Esophagus squamous epithelium (tissue), 5 donors: ENCODE data around the gene TSC2. TPM values are rescaled to one million over a fixed set of nuclear protein-coding genes. Genes with fewer than 3 reads are reported as not detected.

Experiments used
- DNase-seq: peaks from one replicate; lab custom pipeline; 2025; lab: John Stamatoyannopoulos, UW
- H3K27ac ChIP-seq, 4 donors: fragments of 200-600 bp; sonication (generic); one replicate each; pipeline ENCODE4 v1.5.1; 2016 to 2019; ENCODE audit warnings: mild to moderate bottlenecking in 1 of 4
- H3K27me3 ChIP-seq, 4 donors: fragments of 200-600 bp; sonication (generic); 1 replicate in 3 of 4; 2 replicates in 1 of 4; pipeline versions ENCODE4 v1.5.1 to v1.6.0; 2017 to 2021; ENCODE audit warnings: antibody characterized with exemption in 1 of 4
- H3K36me3 ChIP-seq, 3 donors: fragments of 200-600 bp; sonication (generic); one replicate each; pipeline ENCODE4 v1.5.1; 2016 to 2019
- H3K4me1 ChIP-seq, 3 donors: fragments of 200-600 bp; sonication (generic); one replicate each; pipeline ENCODE4 v1.5.1; 2017 to 2019
- H3K4me3 ChIP-seq, 4 donors: fragments of 200-600 bp; sonication (generic); 1 replicate in 3 of 4; 2 replicates in 1 of 4; pipeline ENCODE4 v1.5.1; 2016 to 2019; ENCODE audit warnings: mild to moderate bottlenecking in 2 of 4, moderate library complexity in 1 of 4
- H3K9me3 ChIP-seq, 3 donors: fragments of 200-600 bp; sonication (generic); one replicate each; pipeline ENCODE4 v1.5.1; 2016 to 2019
- CTCF ChIP-seq, 6 experiments: fragments of 450-650 bp in 4 of 6; fragments of 200-600 bp in 2 of 6; sonication (generic) in 2 of 6; IDR thresholded peaks; one replicate each; pipeline ENCODE4 v1.5.1; 2016 to 2019; ENCODE audit warnings: antibody characterized with exemption in 6 of 6, mild to moderate bottlenecking in 4 of 6, moderate library complexity in 4 of 6
- POLR2A ChIP-seq, 4 donors: fragments of 450-650 bp; IDR thresholded peaks; one replicate each; pipeline ENCODE4 v1.6.1; 2017; ENCODE audit warnings: antibody characterized with exemption in 4 of 4, mild to moderate bottlenecking in 4 of 4, moderate library complexity in 3 of 4
- WGBS, 2 donors: methylation state at CpG; one replicate each; pipeline ENCODE4 v1.1.5; 2018; 5-methylcytosine and 5-hydroxymethylcytosine counted together
- intact Hi-C: fragments of 100-400 bp; cut with DNase I; formaldehyde crosslinking; loops from one replicate; pipeline ENCODE4 v1.15.0; 2022
- total RNA-seq, 4 donors: library from RNA; depleted of rRNA; stranded (reverse); fragments of >200 nt; gene quantifications; one replicate each; pipeline ENCODE4 v1.1.0, GENCODE V29; 2016
- donor health status: DM: yes; HTN: yes; CAD: no.

TSC2 gene
- total RNA-seq, 4 donors from 2014 or later = 22.8 to 79.7 (median 41.2) TPM

GRCh38 chr16:2060346-2060745 lies 12.6 kb downstream of the TSC2 start:
- H3K4me1 ChIP-seq = no peaks in the 10 kb centered on the region
- no peak for TF ChIP-seq POLR2A (IDR thresholded peaks at IDR 0.05)
- TF ChIP-seq CTCF (IDR thresholded peaks at IDR 0.05) = no peak

GRCh38 chr16:2061023-2061422 lies 13.2 kb downstream of the TSC2 start:
- no peak for TF ChIP-seq POLR2A (IDR thresholded peaks at IDR 0.05)
- no peak for TF ChIP-seq CTCF (IDR thresholded peaks at IDR 0.05)
- intact Hi-C loops = no loop called here
- Histone ChIP-seq H3K9me3 (no peaks in the 10 kb centered on the region), H3K27ac (no peak overlapping the region), H3K4me1 (no peaks in the 10 kb centered on the region), H3K4me3 (no peak overlapping the region), H3K27me3 (no peaks in the 10 kb centered on the region), H3K36me3 (peaks cover 39 to 96% (median 40%) of the 10 kb centered on the region in 3 donors)
- 90 to 100% methylated on average over 3 to 8 of the region's 18 CpGs for WGBS, 2 donors
- no peak for DNase-seq

More at GRCh38 chr16:2060346-2060745, 12.6 kb downstream of the TSC2 start:
- intact Hi-C loops = no loop called here
- H3K36me3 ChIP-seq = peaks cover 35 to 94% (median 36%) of the 10 kb centered on the region in 3 donors
- no CpG with 5 or more reads among the region's 17 CpGs for WGBS, 2 donors
- DNase-seq = no peak
- no peaks in the 10 kb centered on the region for H3K27me3 ChIP-seq
- no peak overlapping the region for H3K4me3 ChIP-seq
- no peaks in the 10 kb centered on the region for H3K9me3 ChIP-seq
- no peak overlapping the region for H3K27ac ChIP-seq

GRCh38 chr16:2061526-2061925 lies 13.7 kb downstream of the TSC2 start:
- intact Hi-C loops = no loop called here
- DNase-seq = no peak
- Histone ChIP-seq H3K36me3 (peaks cover 40 to 96% (median 42%) of the 10 kb centered on the region in 3 donors), H3K4me3 (no peak overlapping the region), H3K9me3 (no peaks in the 10 kb centered on the region), H3K27ac (no peak overlapping the region), H3K4me1 (no peaks in the 10 kb centered on the region), H3K27me3 (no peaks in the 10 kb centered on the region)
- 92 to 100% methylated on average over 3 to 4 of the region's 13 CpGs for WGBS, 2 donors
- TF ChIP-seq CTCF (IDR thresholded peaks at IDR 0.05) = no peak
- TF ChIP-seq POLR2A (IDR thresholded peaks at IDR 0.05) = no peak

GRCh38 chr16:2062801-2063200 lies 15.0 kb downstream of the TSC2 start:
- 90% methylated on average over 3 of the region's 28 CpGs; no CpG with 5 or more reads in 1 of the 2 donors for WGBS, 2 donors
- TF ChIP-seq CTCF (IDR thresholded peaks at IDR 0.05) (no peak), POLR2A (IDR thresholded peaks at IDR 0.05) (no peak)
- peaks cover 30 to 97% (median 42%) of the 10 kb centered on the region in 3 donors for H3K36me3 ChIP-seq
- no peaks in the 10 kb centered on the region for H3K9me3 ChIP-seq
- no peak for DNase-seq
- H3K27ac ChIP-seq = no peak overlapping the region
- intact Hi-C loops = no loop called here
- no peak overlapping the region for H3K4me3 ChIP-seq
- no peaks in the 10 kb centered on the region for H3K4me1 ChIP-seq
- no peaks in the 10 kb centered on the region for H3K27me3 ChIP-seq

- Histone ChIP-seq H3K36me3 (peaks cover 25 to 98% (median 34%) of the 10 kb centered on the region in 3 donors), H3K4me1 (no peaks in the 10 kb centered on the region), H3K4me3 (no peak overlapping the region), H3K27me3 (no peaks in the 10 kb centered on the region), H3K9me3 (no peaks in the 10 kb centered on the region), H3K27ac (no peak overlapping the region)
- intact Hi-C loops = no loop called here
- 86 to 100% methylated on average over 1 to 9 of the region's 25 CpGs for WGBS, 2 donors
- TF ChIP-seq CTCF (IDR thresholded peaks at IDR 0.05) (no peak), POLR2A (IDR thresholded peaks at IDR 0.05) (no peak)
- DNase-seq = no peak
These were observed 16.1 kb downstream of the TSC2 start for GRCh38 chr16:2063861-2064260.
